SK-N-SH (cell line): ENCODE data around the gene NRL. TPM values are rescaled to one million over a fixed set of nuclear protein-coding genes. Genes with fewer than 3 reads are reported as not detected.

ENCODE experiments used
- CTCF ChIA-PET: fragments of 300-600, 350-600 bp; formaldehyde crosslinking; extraction: SDS; loops from one replicate; lab custom pipeline; 2021; lab: Yijun Ruan, JAX
- POLR2A ChIA-PET: fragments of 350-600 bp; sonication (Branson Sonifier 250); formaldehyde crosslinking; extraction: SDS; loops from one replicate; lab custom pipeline; 2020; ENCODE audit warnings: antibody characterized with exemption, inconsistent platforms; lab: Yijun Ruan, JAX
- DNase-seq: peaks from one replicate; pipeline ENCODE4 v3.0.0; 2012
- H2AFZ ChIP-seq: fragments of 200-600 bp; sonication (generic); 2 replicates; pipeline ENCODE4 v1.8.1; 2016; ENCODE audit warnings: antibody characterized with exemption, mild to moderate bottlenecking, low read depth
- H3F3A ChIP-seq: fragments of 200-600 bp; sonication (generic); replicated peaks from 2 replicates; pipeline ENCODE3; 2016; ENCODE audit warnings: antibody characterized with exemption, mild to moderate bottlenecking; ENCODE audit not compliant: insufficient read depth
- H3K27ac ChIP-seq, 2 experiments: fragments of 200-500 bp in 1 of 2; fragments of 200-600 bp in 1 of 2; sonication (Bioruptor generic) in 1 of 2; sonication (generic), shearing (Covaris generic) in 1 of 2; 2 replicates each; pipeline versions ENCODE4 v1.5.1 to v1.6.1; 2014 to 2016; ENCODE audit warnings: low read depth in 2 of 2, inconsistent platforms in 1 of 2, low read length in 1 of 2, mild to moderate bottlenecking in 1 of 2, mixed read lengths in 1 of 2
- H3K27me3 ChIP-seq: fragments of 200-600 bp; sonication (generic), shearing (Covaris generic); 2 replicates; pipeline ENCODE4 v1.6.1; 2016; ENCODE audit warnings: mixed run types; ENCODE audit not compliant: insufficient read depth
- H3K36me3 ChIP-seq, 2 experiments: fragments of 200-500 bp in 1 of 2; fragments of 200-600 bp in 1 of 2; sonication (Bioruptor generic) in 1 of 2; sonication (generic) in 1 of 2; replicated peaks in 1 of 2; 2 replicates each; pipeline versions ENCODE3 to v1.5.1; 2014 to 2016; ENCODE audit warnings: low read length in 1 of 2, mild to moderate bottlenecking in 1 of 2; ENCODE audit not compliant: insufficient read depth in 2 of 2, control insufficient read depth in 1 of 2
- H3K4me1 ChIP-seq, 2 experiments: fragments of 200-500 bp in 1 of 2; fragments of 200-600 bp in 1 of 2; sonication (Bioruptor generic) in 1 of 2; sonication (generic), shearing (Covaris generic) in 1 of 2; 2 replicates each; pipeline versions ENCODE4 v1.5.1 to v1.6.1; 2014 to 2016; ENCODE audit warnings: low read depth in 1 of 2, low read length in 1 of 2, mixed run types in 1 of 2; ENCODE audit not compliant: insufficient read depth in 2 of 2, control insufficient read depth in 1 of 2
- H3K4me2 ChIP-seq: fragments of 200-600 bp; sonication (generic), shearing (Covaris generic); 2 replicates; pipeline ENCODE4 v1.6.1; 2017; ENCODE audit warnings: mixed run types
- H3K4me3 ChIP-seq, 2 experiments: fragments of 200-500 bp in 1 of 2; fragments of 200-600 bp in 1 of 2; sonication (Bioruptor generic) in 1 of 2; sonication (generic), shearing (Covaris generic) in 1 of 2; 2 replicates each; pipeline versions ENCODE4 v1.5.1 to v1.8.1; 2014 to 2016; ENCODE audit warnings: low read depth in 2 of 2, inconsistent platforms in 1 of 2, low read length in 1 of 2, mild to moderate bottlenecking in 1 of 2, mixed read lengths in 1 of 2, moderate library complexity in 1 of 2
- H3K79me2 ChIP-seq: fragments of 200-600 bp; sonication (generic); 2 replicates; pipeline ENCODE4 v1.8.1; 2017; ENCODE audit warnings: mild to moderate bottlenecking; ENCODE audit not compliant: insufficient read depth
- H3K9ac ChIP-seq: fragments of 200-600 bp; sonication (generic); 2 replicates; pipeline ENCODE4 v1.6.1; 2017; ENCODE audit warnings: mixed run types
- H3K9me2 ChIP-seq: fragments of 200-600 bp; sonication (generic); 2 replicates; pipeline ENCODE4 v1.6.1; 2017; ENCODE audit warnings: mixed run types
- H3K9me3 ChIP-seq: fragments of 200-600 bp; sonication (generic); 2 replicates; pipeline ENCODE4 v1.6.1; 2017; ENCODE audit warnings: mixed run types, mild to moderate bottlenecking, moderate library complexity
- H4K20me1 ChIP-seq: fragments of 200-600 bp; sonication (generic); 2 replicates; pipeline ENCODE4 v1.6.1; 2017; ENCODE audit warnings: mild to moderate bottlenecking, mixed run types; ENCODE audit not compliant: insufficient read depth
- CHD2 ChIP-seq: fragments of 150-350 bp; IDR thresholded peaks from 2 replicates; pipeline ENCODE4 v1.6.1; 2018; ENCODE audit warnings: low read length; ENCODE audit not compliant: partially characterized antibody
- ELF1 ChIP-seq: IDR thresholded peaks from 2 replicates; pipeline ENCODE4 v1.4.0; 2012
- FOSL2 ChIP-seq: IDR thresholded peaks from 2 replicates; pipeline ENCODE4 v1.4.0; 2012; ENCODE audit warnings: low read depth, mild to moderate bottlenecking, moderate library complexity, borderline replicate concordance
- FOXM1 ChIP-seq: IDR thresholded peaks from 2 replicates; pipeline ENCODE4 v1.4.0; 2012; ENCODE audit warnings: low read depth, mild to moderate bottlenecking
- GABPA ChIP-seq: IDR thresholded peaks from 2 replicates; pipeline ENCODE4 v1.4.0; 2012; ENCODE audit warnings: low read depth, mild to moderate bottlenecking
- GATA2 ChIP-seq: sonication (generic); formaldehyde crosslinking; IDR thresholded peaks from 2 replicates; pipeline ENCODE4 v1.5.0; 2020; ENCODE audit warnings: mild to moderate bottlenecking, missing genetic modification reagents
- JUND ChIP-seq: IDR thresholded peaks from 2 replicates; pipeline ENCODE4 v1.4.0; 2012
- MEF2A ChIP-seq: IDR thresholded peaks from 2 replicates; pipeline ENCODE4 v1.4.0; 2012; ENCODE audit warnings: low read depth, borderline replicate concordance
- MXI1 ChIP-seq: IDR thresholded peaks from 2 replicates; pipeline ENCODE4 v1.6.1; 2012; ENCODE audit warnings: mild to moderate bottlenecking, low read depth, low read length, improper control_type of control experiment
- RAD21 ChIP-seq: IDR thresholded peaks from 2 replicates; pipeline ENCODE4 v1.6.1; 2012; ENCODE audit warnings: mild to moderate bottlenecking, low read length
- RFX5 ChIP-seq: IDR thresholded peaks from 2 replicates; pipeline ENCODE4 v1.6.1; 2012; ENCODE audit warnings: mild to moderate bottlenecking, improper control_type of control experiment, low read length
- SIN3A ChIP-seq: IDR thresholded peaks from 2 replicates; pipeline ENCODE4 v1.6.1; 2012; ENCODE audit warnings: low read depth, mild to moderate bottlenecking, low read length, moderate library complexity, borderline replicate concordance
- SMC3 ChIP-seq: IDR thresholded peaks from 2 replicates; pipeline ENCODE4 v1.6.1; 2012; ENCODE audit warnings: low read depth, low read length, improper control_type of control experiment
- TAF1 ChIP-seq: IDR thresholded peaks from 2 replicates; pipeline ENCODE4 v1.6.1; 2012; ENCODE audit warnings: low read depth, mild to moderate bottlenecking, low read length, moderate library complexity, borderline replicate concordance
- TEAD4 ChIP-seq: IDR thresholded peaks from 2 replicates; pipeline ENCODE4 v1.4.0; 2012; ENCODE audit warnings: mild to moderate bottlenecking, borderline replicate concordance; ENCODE audit not compliant: insufficient read depth
- YY1 ChIP-seq: IDR thresholded peaks from 2 replicates; pipeline ENCODE4 v1.4.0; 2012; ENCODE audit warnings: low read depth, mild to moderate bottlenecking
- WGBS: methylation state at CpG from one replicate; pipeline ENCODE4 v1.1.6; 2017; ENCODE audit warnings: low lambda C conversion rate; 5-methylcytosine and 5-hydroxymethylcytosine counted together
- polyA plus RNA-seq, 3 experiments: library from polyadenylated mRNA; depleted of rRNA; stranded (reverse); fragments of >200 nt; gene quantifications; 2 replicates each; pipeline ENCODE4 v1.2.3, GENCODE V29; 2012
- TF ChIP-seq, protein P1 (sequence below): IDR thresholded peaks from 2 replicates; pipeline ENCODE4 v1.4.0; 2012; ENCODE audit warnings: low read depth, borderline replicate concordance
- TF ChIP-seq, protein P2 (sequence below): IDR thresholded peaks from 2 replicates; pipeline ENCODE4 v1.4.0; 2012; ENCODE audit warnings: low read depth
- TF ChIP-seq, protein P3 (sequence below): fragments of 200-600 bp; sonication (generic); IDR thresholded peaks from 2 replicates; pipeline ENCODE4 v1.6.1; 2017; ENCODE audit warnings: antibody characterized with exemption, mild to moderate bottlenecking, moderate library complexity
- TF ChIP-seq, protein P4 (sequence below): IDR thresholded peaks from 2 replicates; pipeline ENCODE4 v1.4.0; 2012; ENCODE audit warnings: low read depth, borderline replicate concordance
- TF ChIP-seq, protein P5 (sequence below): IDR thresholded peaks from 2 replicates; pipeline ENCODE4; 2012

The NRL gene
- polyA plus RNA-seq, 1 of the 3 experiments (the other 2 are of a cell fraction) = 0.76 TPM

DNA sequence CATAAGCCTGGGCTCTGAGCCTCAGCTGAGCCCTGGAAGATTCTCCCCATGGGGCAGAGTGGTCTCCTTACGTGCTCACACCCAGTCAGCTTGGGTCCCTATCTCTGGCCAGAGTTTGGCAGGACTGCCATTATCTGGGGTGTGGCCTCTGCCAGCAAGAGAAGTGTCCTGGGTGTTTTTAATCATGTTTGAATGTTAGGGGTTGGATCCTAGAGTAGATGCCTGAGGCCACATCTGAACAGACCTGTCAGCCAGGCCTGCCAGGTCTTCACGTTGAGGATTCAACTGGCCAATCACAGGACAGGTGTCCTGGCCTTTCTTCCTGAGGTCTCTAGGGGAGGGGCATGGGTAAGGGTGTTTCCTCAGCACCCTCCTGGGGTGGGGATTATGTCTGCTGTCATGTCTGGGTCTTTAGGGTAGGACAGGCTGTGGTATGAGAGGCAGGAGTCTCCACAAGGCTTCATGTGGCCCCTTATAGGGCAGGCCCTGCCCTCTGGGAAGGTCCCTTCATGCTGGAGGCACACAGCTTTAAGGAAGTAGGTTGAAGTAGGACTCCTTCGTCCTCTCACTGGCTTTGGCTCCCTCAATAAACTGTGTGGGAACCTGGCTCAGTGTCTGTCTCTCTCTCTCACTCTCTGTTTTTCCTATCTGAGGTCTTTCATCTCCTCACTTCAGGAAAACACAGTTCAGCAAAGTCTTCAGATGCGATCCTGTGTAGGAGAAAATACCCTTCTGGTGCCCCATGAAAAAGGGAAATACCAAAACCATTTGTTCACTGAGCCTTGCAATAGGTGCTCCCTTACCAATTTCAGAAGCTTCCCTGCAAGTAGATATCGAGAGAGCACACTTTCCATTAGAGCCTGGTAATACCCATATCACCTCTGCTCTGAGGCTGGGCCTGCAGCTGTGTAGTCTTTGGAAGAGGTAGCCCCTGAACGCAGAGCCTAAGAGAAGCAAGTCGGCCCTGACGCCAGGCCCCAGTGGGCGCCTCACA, 9.0 kb upstream of the NRL start:
- Histone ChIP-seq H3K4me1 (no peaks in the 10 kb centered on the region), H3K27me3 (no peaks in the 10 kb centered on the region), H3K9me2 (no peaks in the 10 kb centered on the region), H3K36me3 (peaks cover 3 to 27% of the 10 kb centered on the region in 2 experiments), H2AFZ (no peak overlapping the region), H3K4me3 (no peak overlapping the region), H4K20me1 (no peaks in the 10 kb centered on the region), H3K79me2 (no peaks in the 10 kb centered on the region), H3F3A (peaks cover 2% of the 10 kb centered on the region), H3K9me3 (no peaks in the 10 kb centered on the region), H3K27ac (no peak overlapping the region), H3K9ac (no peak overlapping the region), H3K4me2 (no peak overlapping the region)
- ChIA-PET POLR2A (interaction anchor here (1.1 kb wide), 1 partner anchor 10 kb away, joined by 6 read pairs; no protein-coding TSS in a partner anchor), CTCF (interaction anchor here (1.8 to 2.0 kb wide), 2 partner anchors 15 kb away, joined by 5 to 7 read pairs; no protein-coding TSS in a partner anchor)
- WGBS = 83% methylated on average over 4 of the region's 9 CpGs
- no peak for TF ChIP-seq GABPA
- no peak for TF ChIP-seq SIN3A
- TF ChIP-seq MEF2A = no peak
- TF ChIP-seq, protein P1, sequence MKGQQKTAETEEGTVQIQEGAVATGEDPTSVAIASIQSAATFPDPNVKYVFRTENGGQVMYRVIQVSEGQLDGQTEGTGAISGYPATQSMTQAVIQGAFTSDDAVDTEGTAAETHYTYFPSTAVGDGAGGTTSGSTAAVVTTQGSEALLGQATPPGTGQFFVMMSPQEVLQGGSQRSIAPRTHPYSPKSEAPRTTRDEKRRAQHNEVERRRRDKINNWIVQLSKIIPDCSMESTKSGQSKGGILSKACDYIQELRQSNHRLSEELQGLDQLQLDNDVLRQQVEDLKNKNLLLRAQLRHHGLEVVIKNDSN = no peak
- no peak for TF ChIP-seq TAF1
- TF ChIP-seq CHD2 = no peak
- no peak for TF ChIP-seq FOSL2
- no peak for TF ChIP-seq SMC3
- TF ChIP-seq, protein P2, sequence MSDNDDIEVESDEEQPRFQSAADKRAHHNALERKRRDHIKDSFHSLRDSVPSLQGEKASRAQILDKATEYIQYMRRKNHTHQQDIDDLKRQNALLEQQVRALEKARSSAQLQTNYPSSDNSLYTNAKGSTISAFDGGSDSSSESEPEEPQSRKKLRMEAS = no peak
- no peak for DNase-seq

DNA sequence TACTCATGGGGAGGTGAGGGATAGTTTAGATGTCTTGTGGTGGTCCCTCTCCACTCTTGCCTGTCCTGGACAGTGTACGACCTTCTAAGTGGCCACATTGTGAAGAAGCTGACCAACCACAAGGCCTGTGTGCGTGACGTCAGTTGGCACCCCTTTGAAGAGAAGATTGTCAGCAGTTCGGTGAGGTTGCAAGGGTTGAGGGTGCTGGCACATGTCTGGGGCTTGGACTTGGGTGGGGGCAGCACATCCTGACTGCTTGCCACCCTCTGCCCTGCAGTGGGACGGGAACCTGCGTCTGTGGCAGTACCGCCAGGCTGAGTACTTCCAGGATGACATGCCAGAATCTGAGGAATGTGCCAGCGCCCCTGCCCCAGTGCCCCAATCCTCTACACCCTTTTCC, 8.1 kb upstream of the NRL start:
- 93% methylated on average over 5 of the region's 8 CpGs for WGBS
- ChIA-PET POLR2A (interaction anchor here (0.9 kb wide), 1 partner anchor 9 kb away, joined by 4 read pairs; the partner anchor contains the start of gene DCAF11), CTCF (interaction anchor here (1.3 to 2.0 kb wide), 2 partner anchors 14 to 32 kb away, joined by 3 to 5 read pairs; no protein-coding TSS in a partner anchor)
- TF ChIP-seq RAD21 = no peak
- no peak for TF ChIP-seq GATA2
- TF ChIP-seq, protein P3, sequence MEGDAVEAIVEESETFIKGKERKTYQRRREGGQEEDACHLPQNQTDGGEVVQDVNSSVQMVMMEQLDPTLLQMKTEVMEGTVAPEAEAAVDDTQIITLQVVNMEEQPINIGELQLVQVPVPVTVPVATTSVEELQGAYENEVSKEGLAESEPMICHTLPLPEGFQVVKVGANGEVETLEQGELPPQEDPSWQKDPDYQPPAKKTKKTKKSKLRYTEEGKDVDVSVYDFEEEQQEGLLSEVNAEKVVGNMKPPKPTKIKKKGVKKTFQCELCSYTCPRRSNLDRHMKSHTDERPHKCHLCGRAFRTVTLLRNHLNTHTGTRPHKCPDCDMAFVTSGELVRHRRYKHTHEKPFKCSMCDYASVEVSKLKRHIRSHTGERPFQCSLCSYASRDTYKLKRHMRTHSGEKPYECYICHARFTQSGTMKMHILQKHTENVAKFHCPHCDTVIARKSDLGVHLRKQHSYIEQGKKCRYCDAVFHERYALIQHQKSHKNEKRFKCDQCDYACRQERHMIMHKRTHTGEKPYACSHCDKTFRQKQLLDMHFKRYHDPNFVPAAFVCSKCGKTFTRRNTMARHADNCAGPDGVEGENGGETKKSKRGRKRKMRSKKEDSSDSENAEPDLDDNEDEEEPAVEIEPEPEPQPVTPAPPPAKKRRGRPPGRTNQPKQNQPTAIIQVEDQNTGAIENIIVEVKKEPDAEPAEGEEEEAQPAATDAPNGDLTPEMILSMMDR = no peak
- no peak for TF ChIP-seq YY1
- TF ChIP-seq SMC3 = no peak
- no peak for TF ChIP-seq GABPA
- TF ChIP-seq FOSL2 = no peak
- no peak for TF ChIP-seq RFX5
- TF ChIP-seq JUND = no peak
- TF ChIP-seq SIN3A = no peak
- TF ChIP-seq TEAD4 = no peak
- TF ChIP-seq, protein P4, sequence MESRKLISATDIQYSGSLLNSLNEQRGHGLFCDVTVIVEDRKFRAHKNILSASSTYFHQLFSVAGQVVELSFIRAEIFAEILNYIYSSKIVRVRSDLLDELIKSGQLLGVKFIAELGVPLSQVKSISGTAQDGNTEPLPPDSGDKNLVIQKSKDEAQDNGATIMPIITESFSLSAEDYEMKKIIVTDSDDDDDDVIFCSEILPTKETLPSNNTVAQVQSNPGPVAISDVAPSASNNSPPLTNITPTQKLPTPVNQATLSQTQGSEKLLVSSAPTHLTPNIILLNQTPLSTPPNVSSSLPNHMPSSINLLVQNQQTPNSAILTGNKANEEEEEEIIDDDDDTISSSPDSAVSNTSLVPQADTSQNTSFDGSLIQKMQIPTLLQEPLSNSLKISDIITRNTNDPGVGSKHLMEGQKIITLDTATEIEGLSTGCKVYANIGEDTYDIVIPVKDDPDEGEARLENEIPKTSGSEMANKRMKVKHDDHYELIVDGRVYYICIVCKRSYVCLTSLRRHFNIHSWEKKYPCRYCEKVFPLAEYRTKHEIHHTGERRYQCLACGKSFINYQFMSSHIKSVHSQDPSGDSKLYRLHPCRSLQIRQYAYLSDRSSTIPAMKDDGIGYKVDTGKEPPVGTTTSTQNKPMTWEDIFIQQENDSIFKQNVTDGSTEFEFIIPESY = no peak
- no peak for TF ChIP-seq FOXM1
- TF ChIP-seq, protein P5, sequence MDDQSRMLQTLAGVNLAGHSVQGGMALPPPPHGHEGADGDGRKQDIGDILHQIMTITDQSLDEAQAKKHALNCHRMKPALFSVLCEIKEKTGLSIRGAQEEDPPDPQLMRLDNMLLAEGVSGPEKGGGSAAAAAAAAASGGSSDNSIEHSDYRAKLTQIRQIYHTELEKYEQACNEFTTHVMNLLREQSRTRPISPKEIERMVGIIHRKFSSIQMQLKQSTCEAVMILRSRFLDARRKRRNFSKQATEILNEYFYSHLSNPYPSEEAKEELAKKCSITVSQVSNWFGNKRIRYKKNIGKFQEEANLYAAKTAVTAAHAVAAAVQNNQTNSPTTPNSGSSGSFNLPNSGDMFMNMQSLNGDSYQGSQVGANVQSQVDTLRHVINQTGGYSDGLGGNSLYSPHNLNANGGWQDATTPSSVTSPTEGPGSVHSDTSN = no peak
- no peak for TF ChIP-seq MXI1
- no peak for TF ChIP-seq ELF1

More for the DNA sequence above, 8.1 kb upstream of the NRL start:
- Histone ChIP-seq H3K4me3 (no peak overlapping the region), H3K4me1 (no peaks in the 10 kb centered on the region), H3K9me2 (no peaks in the 10 kb centered on the region), H3K27me3 (no peaks in the 10 kb centered on the region), H2AFZ (no peak overlapping the region), H3K79me2 (no peaks in the 10 kb centered on the region), H3K36me3 (peaks cover 11 to 35% of the 10 kb centered on the region in 2 experiments), H3K27ac (no peak overlapping the region), H3K9me3 (no peaks in the 10 kb centered on the region), H4K20me1 (no peaks in the 10 kb centered on the region), H3F3A (peaks cover 2% of the 10 kb centered on the region), H3K4me2 (no peak overlapping the region), H3K9ac (no peak overlapping the region)
- DNase-seq = no peak
